Right ventricle myocardium superior (tissue), 1 donor: Measurements from ENCODE around the gene CDK2. TPM values are rescaled to one million over a fixed set of nuclear protein-coding genes. Genes with fewer than 3 reads are reported as not detected.

ENCODE experiments used
- total RNA-seq: library from RNA; stranded (reverse); fragmentation: NEBNext Ultra II Directional; extraction: Animal tissue kit (Norgen Biotek cat#: 25700); gene quantifications from one replicate; pipeline ENCODE4 v1.2.1, GENCODE V29; 2021
- donor health status: DM: no; HTN: yes; CAD: no; lungs with severe emphysema.

CDK2 gene
- total RNA-seq, 1 donor from 2014 or later = 7.9 TPM

Other genes with a start within 250 kb of the CDK2 start
- 10.1 TPM for gene RDH5, start 246.4 kb upstream of the CDK2 start, total RNA-seq
- 723 TPM for gene CD63, start 237.8 kb upstream of the CDK2 start, total RNA-seq
- gene GDF11, start 223.7 kb upstream of the CDK2 start, total RNA-seq = 6.0 TPM
- gene SARNP, start 149.1 kb upstream of the CDK2 start, total RNA-seq = 48.0 TPM
- gene ORMDL2, start 148.8 kb upstream of the CDK2 start, total RNA-seq = 11.6 TPM
- 17.2 TPM for gene DNAJC14, start 137.2 kb upstream of the CDK2 start, total RNA-seq
- 3.4 TPM for gene MMP19, start 123.9 kb upstream of the CDK2 start, total RNA-seq
- 14.3 TPM for gene PYM1, start 38.9 kb upstream of the CDK2 start, total RNA-seq
- gene DGKA, start 35.7 kb upstream of the CDK2 start, total RNA-seq = 9.5 TPM
- gene PMEL, start 788 bp upstream of the CDK2 start, total RNA-seq = 0.83 TPM
- 111 TPM for gene RAB5B, start 7.2 kb downstream of the CDK2 start, total RNA-seq
- 29.7 TPM for gene SUOX, start 30.4 kb downstream of the CDK2 start, total RNA-seq
- 7.0 TPM for gene IKZF4, start 54.2 kb downstream of the CDK2 start, total RNA-seq
- 34.6 TPM for gene RPS26, start 75.1 kb downstream of the CDK2 start, total RNA-seq
- 4.8 TPM for gene ERBB3, start 113.3 kb downstream of the CDK2 start, total RNA-seq
- gene PA2G4, start 137.7 kb downstream of the CDK2 start, total RNA-seq = 68.0 TPM
- 1,888 TPM for gene RPL41, start 149.8 kb downstream of the CDK2 start, total RNA-seq
- gene ZC3H10, start 151.4 kb downstream of the CDK2 start, total RNA-seq = 5.8 TPM
- 27.0 TPM for gene ESYT1, start 161.4 kb downstream of the CDK2 start, total RNA-seq
- 42.7 TPM for gene MYL6B, start 185.8 kb downstream of the CDK2 start, total RNA-seq
- gene MYL6, start 191.5 kb downstream of the CDK2 start, total RNA-seq = 513 TPM
- gene SMARCC2, start 222.7 kb downstream of the CDK2 start, total RNA-seq = 63.4 TPM